ENCODE data around the gene PPP1R12C.

GRCh38 chr19:55119053-55119452, 1.6 kb upstream of the PPP1R12C start:
- TF ChIP-seq CTCF (IDR thresholded peaks at IDR 0.05), result no peak
- TF ChIP-seq POLR2A (IDR thresholded peaks at IDR 0.05), result no peak

Data from uterus (tissue), 2 donors.